Cardiac atrium fibroblast (primary cell): Measurements from ENCODE around the gene C2orf78. TPM values are rescaled to one million over a fixed set of nuclear protein-coding genes. Genes with fewer than 3 reads are reported as not detected.

ENCODE experiments used
- total RNA-seq: library from RNA; depleted of rRNA; stranded (reverse); fragments of >200 nt; gene quantifications from 2 replicates; pipeline ENCODE4 v1.2.3, GENCODE V29; 2015

C2orf78 gene
- total RNA-seq: not detected in 2 replicates

GRCh38 chr2:73783883-73784282 is at the start of gene C2orf78:
Gene C2orf78 (plus strand): TSS chr2:73784183. CDS start chr2:73784310, 127 bp downstream.

GRCh38 chr2:73736855-73737779 is 46.9 kb upstream of the C2orf78 start, which contains the start of gene TPRKB:
Gene TPRKB (minus strand): TSS chr2:73737345. CDS start chr2:73734569, 2,776 bp downstream.

GRCh38 chr2:73779467-73780236 is 4.3 kb upstream of the C2orf78 start, which contains the start of gene DUSP11:
Gene DUSP11 (minus strand): TSS chr2:73780103. CDS start chr2:73779974, 129 bp downstream.

GRCh38 chr2:73828818-73829570 is 45.0 kb downstream of the C2orf78 start, which contains the start of gene STAMBP:
Gene STAMBP (plus strand): TSS chr2:73828961. CDS start chr2:73830857, 1,896 bp downstream.

Other genes with a start within 250 kb of the C2orf78 start
- gene NAT8, start 141.8 kb upstream of the C2orf78 start, total RNA-seq: not detected in 2 replicates
- gene TPRKB, start 46.8 kb upstream of the C2orf78 start, total RNA-seq: 31.6 and 39.9 TPM in 2 replicates
- 26.6 and 30.5 TPM in 2 replicates for gene DUSP11, start 4.1 kb upstream of the C2orf78 start, total RNA-seq
- 20.0 and 34.2 TPM in 2 replicates for gene STAMBP, start 44.8 kb downstream of the C2orf78 start, total RNA-seq
- gene ACTG2, start 108.8 kb downstream of the C2orf78 start, total RNA-seq: 0.18 TPM in 1 of 2 replicates, not detected in the other
- gene DGUOK, start 142.7 kb downstream of the C2orf78 start, total RNA-seq: 75.1 and 85.1 TPM in 2 replicates
- gene TET3, start 200.7 kb downstream of the C2orf78 start, total RNA-seq: 3.4 and 3.9 TPM in 2 replicates